Measurements from ENCODE around the gene EEF1AKMT3.

The EEF1AKMT3 gene

DNA sequence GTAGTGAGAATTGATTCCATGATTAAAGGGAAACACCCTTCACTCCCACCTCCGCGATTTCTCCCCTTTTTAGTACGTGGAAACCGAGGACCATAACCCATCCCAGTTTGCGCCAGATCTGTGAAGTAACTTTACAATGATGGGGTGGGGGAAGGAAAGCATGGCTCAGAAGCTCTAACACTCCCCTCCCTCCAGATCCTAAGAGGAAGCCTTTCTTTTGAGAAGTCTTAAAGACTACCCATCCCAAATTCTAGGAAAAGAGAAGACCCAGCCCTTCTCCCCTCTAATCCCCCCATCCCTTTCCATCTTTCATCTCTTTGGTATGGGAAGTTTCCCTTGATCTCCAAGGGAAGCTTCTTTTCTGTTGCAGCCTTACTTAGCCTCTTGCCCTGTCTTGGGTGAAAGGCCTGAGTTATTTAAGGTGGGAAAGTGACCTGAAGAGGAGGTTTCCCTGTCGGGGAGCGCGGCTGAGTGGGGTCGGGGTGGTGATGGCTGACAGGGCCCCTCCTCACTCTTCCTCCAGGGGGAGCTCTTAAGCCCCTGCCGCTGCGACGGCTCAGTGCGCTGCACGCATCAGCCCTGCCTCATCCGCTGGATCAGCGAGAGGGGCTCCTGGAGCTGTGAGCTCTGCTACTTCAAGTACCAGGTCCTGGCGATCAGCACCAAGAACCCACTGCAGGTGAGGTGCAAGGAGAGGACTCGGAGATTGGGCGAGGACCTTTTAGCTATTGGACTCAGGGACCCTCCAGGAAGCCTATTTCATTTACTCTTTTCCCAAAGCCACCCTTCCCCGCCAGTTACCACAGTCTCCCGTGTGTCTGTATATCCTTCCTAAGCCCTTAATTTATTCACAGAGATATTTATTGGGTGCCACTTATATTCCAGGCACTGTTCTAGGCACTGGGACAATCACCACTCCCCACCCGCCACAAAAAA, 15.7 kb upstream of the EEF1AKMT3 start:
- Histone ChIP-seq H3K4me3 (ENCODE audit: low read length in 2 of 2) (peak overlapping the region in 1 of 2 donors; percentile 58), H3K18ac (ENCODE audit: low read length) (no peak overlapping the region), H2BK120ac (ENCODE audit: low read depth, low read length) (no peak overlapping the region), H3K9ac (ENCODE audit: low read depth, low read length, poor library complexity) (no peak overlapping the region), H4K8ac (ENCODE audit: low read depth, low read length) (no peak overlapping the region), H2AFZ (ENCODE audit: low read length) (no peak overlapping the region), H3K79me1 (ENCODE audit: low read depth, low read length) (peaks cover 7% of the 10 kb centered on the region), H2AK5ac (ENCODE audit: low read depth, low read length) (no peak overlapping the region), H3K14ac (ENCODE audit: low read length) (no peak overlapping the region), H3K23ac (ENCODE audit: low read depth, low read length, poor library complexity) (no peak overlapping the region), H3K27me3 (ENCODE audit: control insufficient read depth in 3 of 3, insufficient read depth in 3 of 3, low read depth in 1 of 3, low read length in 3 of 3) (peaks cover 0 to 13% (median 3%) of the 10 kb centered on the region in 3 experiments), H3K27ac (replicated peaks; ENCODE audit: low read length) (no peak overlapping the region), H3K4me1 (ENCODE audit: control insufficient read depth in 2 of 2, insufficient read depth in 1 of 2, low read depth in 1 of 2, low read length in 2 of 2) (peaks cover 20 to 29% of the 10 kb centered on the region in 2 donors), H3K36me3 (replicated peaks in 1 of 2; ENCODE audit: control insufficient read depth in 2 of 2, insufficient read depth in 2 of 2, low read length in 2 of 2) (peaks cover 10 to 42% of the 10 kb centered on the region in 2 donors), H4K91ac (ENCODE audit: low read depth, low read length, poor library complexity) (no peak overlapping the region), H3K4ac (ENCODE audit: low read length) (no peak overlapping the region), H3K4me2 (ENCODE audit: insufficient read depth, low read length, poor library complexity, severe bottlenecking) (peak overlapping the region; percentile 12), H2BK15ac (ENCODE audit: low read length) (no peak overlapping the region), H2BK5ac (ENCODE audit: low read length) (no peak overlapping the region), H3K9me3 (replicated peaks in 1 of 2; ENCODE audit: control insufficient read depth in 2 of 2, insufficient read depth in 1 of 2, low read depth in 1 of 2, low read length in 2 of 2) (no peaks in the 10 kb centered on the region), H2BK12ac (ENCODE audit: low read length) (no peak overlapping the region)
- no peak for DNase-seq (ENCODE audit: low spot score)
- no CpG with 5 or more reads among the region's 22 CpGs for WGBS, 2 donors (ENCODE audit: extremely low coverage in 2 of 2, insufficient read length in 2 of 2, insufficient replicate concordance in 1 of 2)

- H3K14ac ChIP-seq (ENCODE audit: low read length) = no peak overlapping the region
- H3K4ac ChIP-seq (ENCODE audit: low read length) = no peak overlapping the region
- H2BK5ac ChIP-seq (ENCODE audit: low read length) = no peak overlapping the region
- no peak overlapping the region for H3K4me3 ChIP-seq (ENCODE audit: low read length in 2 of 2)
- H2BK15ac ChIP-seq (ENCODE audit: low read length) = no peak overlapping the region
- H3K23ac ChIP-seq (ENCODE audit: low read depth, low read length, poor library complexity) = no peak overlapping the region
- H3K79me1 ChIP-seq (ENCODE audit: low read depth, low read length) = peaks cover 3% of the 10 kb centered on the region
- H3K4me2 ChIP-seq (ENCODE audit: insufficient read depth, low read length, poor library complexity, severe bottlenecking) = no peak overlapping the region
- H3K27ac ChIP-seq (replicated peaks; ENCODE audit: low read length) = no peak overlapping the region
- H2AK5ac ChIP-seq (ENCODE audit: low read depth, low read length) = no peak overlapping the region
- no peak overlapping the region for H4K91ac ChIP-seq (ENCODE audit: low read depth, low read length, poor library complexity)
- H3K18ac ChIP-seq (ENCODE audit: low read length) = no peak overlapping the region
- DNase-seq (ENCODE audit: low spot score) = no peak
- H3K4me1 ChIP-seq (ENCODE audit: control insufficient read depth in 2 of 2, insufficient read depth in 1 of 2, low read depth in 1 of 2, low read length in 2 of 2) = peaks cover 18 to 26% of the 10 kb centered on the region in 2 donors
- H4K8ac ChIP-seq (ENCODE audit: low read depth, low read length) = no peak overlapping the region
- H3K36me3 ChIP-seq (replicated peaks in 1 of 2; ENCODE audit: control insufficient read depth in 2 of 2, insufficient read depth in 2 of 2, low read length in 2 of 2) = peaks cover 10 to 50% of the 10 kb centered on the region in 2 donors
- no peak overlapping the region for H2BK12ac ChIP-seq (ENCODE audit: low read length)
- H2BK120ac ChIP-seq (ENCODE audit: low read depth, low read length) = no peak overlapping the region
- H3K27me3 ChIP-seq (ENCODE audit: control insufficient read depth in 3 of 3, insufficient read depth in 3 of 3, low read depth in 1 of 3, low read length in 3 of 3) = peaks cover 0 to 13% (median 3%) of the 10 kb centered on the region in 3 experiments
- no CpG with 5 or more reads among the region's 4 CpGs for WGBS, 2 donors (ENCODE audit: extremely low coverage in 2 of 2, insufficient read length in 2 of 2, insufficient replicate concordance in 1 of 2)
- no peak overlapping the region for H3K9ac ChIP-seq (ENCODE audit: low read depth, low read length, poor library complexity)
- H3K9me3 ChIP-seq (replicated peaks in 1 of 2; ENCODE audit: control insufficient read depth in 2 of 2, insufficient read depth in 1 of 2, low read depth in 1 of 2, low read length in 2 of 2) = no peaks in the 10 kb centered on the region
- H2AFZ ChIP-seq (ENCODE audit: low read length) = no peak overlapping the region
Measured at GRCh38 chr12:57757771-57758170, 14.6 kb upstream of the EEF1AKMT3 start.

DNA sequence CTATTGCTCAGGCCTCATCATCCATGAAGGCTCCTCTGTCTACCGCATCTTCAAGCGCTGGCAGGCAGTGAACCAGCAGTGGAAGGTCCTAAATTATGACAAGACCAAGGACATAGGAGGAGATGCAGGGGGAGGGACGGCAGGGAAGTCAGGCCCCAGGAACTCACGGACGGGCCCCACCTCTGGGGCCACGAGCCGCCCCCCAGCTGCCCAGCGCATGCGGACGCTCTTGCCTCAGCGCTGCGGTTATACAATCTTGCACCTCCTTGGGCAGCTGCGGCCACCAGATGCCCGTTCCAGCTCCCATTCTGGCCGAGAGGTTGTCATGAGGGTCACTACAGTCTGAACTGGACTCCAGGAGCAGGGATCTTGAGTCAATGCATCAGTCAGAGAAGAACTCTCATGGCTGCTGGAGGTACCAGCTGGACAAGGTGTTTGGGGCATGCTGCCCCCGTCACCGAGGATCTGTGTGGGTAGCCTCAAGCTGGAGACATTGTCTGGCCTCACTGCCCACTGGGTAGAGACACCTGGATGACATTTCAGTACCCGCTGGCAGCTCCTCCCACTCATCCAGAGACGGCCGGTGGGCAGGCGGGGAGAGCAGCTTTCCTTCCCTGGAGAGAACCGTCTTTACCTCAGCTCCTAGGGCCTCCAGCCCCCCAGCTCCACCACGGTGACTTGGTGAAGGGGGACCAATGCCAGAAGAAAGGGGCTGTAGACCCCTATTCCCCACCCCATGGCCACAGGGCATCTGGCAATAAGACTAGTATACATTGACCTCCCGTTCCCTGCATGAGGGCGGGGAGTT, 13.7 kb upstream of the EEF1AKMT3 start:
- no peak overlapping the region for H3K4me2 ChIP-seq (ENCODE audit: insufficient read depth, low read length, poor library complexity, severe bottlenecking)
- no peak overlapping the region for H2BK5ac ChIP-seq (ENCODE audit: low read length)
- no peak overlapping the region for H4K8ac ChIP-seq (ENCODE audit: low read depth, low read length)
- H3K9ac ChIP-seq (ENCODE audit: low read depth, low read length, poor library complexity) = no peak overlapping the region
- no peak overlapping the region for H3K27ac ChIP-seq (replicated peaks; ENCODE audit: low read length)
- no peak overlapping the region for H2AK5ac ChIP-seq (ENCODE audit: low read depth, low read length)
- peaks cover 13 to 16% of the 10 kb centered on the region in 2 donors for H3K4me1 ChIP-seq (ENCODE audit: control insufficient read depth in 2 of 2, insufficient read depth in 1 of 2, low read depth in 1 of 2, low read length in 2 of 2)
- no peak overlapping the region for H2BK15ac ChIP-seq (ENCODE audit: low read length)
- peaks cover 10 to 60% of the 10 kb centered on the region in 2 donors for H3K36me3 ChIP-seq (replicated peaks in 1 of 2; ENCODE audit: control insufficient read depth in 2 of 2, insufficient read depth in 2 of 2, low read length in 2 of 2)
- H3K79me1 ChIP-seq (ENCODE audit: low read depth, low read length) = peaks cover 3% of the 10 kb centered on the region
- peaks cover 0 to 21% (median 3%) of the 10 kb centered on the region in 3 experiments for H3K27me3 ChIP-seq (ENCODE audit: control insufficient read depth in 3 of 3, insufficient read depth in 3 of 3, low read depth in 1 of 3, low read length in 3 of 3)
- H2AFZ ChIP-seq (ENCODE audit: low read length) = no peak overlapping the region
- H3K4me3 ChIP-seq (ENCODE audit: low read length in 2 of 2) = no peak overlapping the region
- H3K4ac ChIP-seq (ENCODE audit: low read length) = no peak overlapping the region
- no peaks in the 10 kb centered on the region for H3K9me3 ChIP-seq (replicated peaks in 1 of 2; ENCODE audit: control insufficient read depth in 2 of 2, insufficient read depth in 1 of 2, low read depth in 1 of 2, low read length in 2 of 2)
- no peak overlapping the region for H2BK12ac ChIP-seq (ENCODE audit: low read length)
- no peak overlapping the region for H3K18ac ChIP-seq (ENCODE audit: low read length)
- H2BK120ac ChIP-seq (ENCODE audit: low read depth, low read length) = no peak overlapping the region
- DNase-seq (ENCODE audit: low spot score) = no peak
- no peak overlapping the region for H3K14ac ChIP-seq (ENCODE audit: low read length)
- WGBS, 2 donors (ENCODE audit: extremely low coverage in 2 of 2, insufficient read length in 2 of 2, insufficient replicate concordance in 1 of 2) = no CpG with 5 or more reads among the region's 25 CpGs
- H4K91ac ChIP-seq (ENCODE audit: low read depth, low read length, poor library complexity) = no peak overlapping the region
- H3K23ac ChIP-seq (ENCODE audit: low read depth, low read length, poor library complexity) = no peak overlapping the region
